ENCODE results near the gene GRB2.
A peak's percentile ranks its signal among the peaks of the same experiment; 100 is the strongest.
"Not testable (repeated sequence)": the region's sequence is repeated elsewhere in the genome, so short reads cannot be mapped to it uniquely, and the experiment has no call there.

GRB2 gene

DNA sequence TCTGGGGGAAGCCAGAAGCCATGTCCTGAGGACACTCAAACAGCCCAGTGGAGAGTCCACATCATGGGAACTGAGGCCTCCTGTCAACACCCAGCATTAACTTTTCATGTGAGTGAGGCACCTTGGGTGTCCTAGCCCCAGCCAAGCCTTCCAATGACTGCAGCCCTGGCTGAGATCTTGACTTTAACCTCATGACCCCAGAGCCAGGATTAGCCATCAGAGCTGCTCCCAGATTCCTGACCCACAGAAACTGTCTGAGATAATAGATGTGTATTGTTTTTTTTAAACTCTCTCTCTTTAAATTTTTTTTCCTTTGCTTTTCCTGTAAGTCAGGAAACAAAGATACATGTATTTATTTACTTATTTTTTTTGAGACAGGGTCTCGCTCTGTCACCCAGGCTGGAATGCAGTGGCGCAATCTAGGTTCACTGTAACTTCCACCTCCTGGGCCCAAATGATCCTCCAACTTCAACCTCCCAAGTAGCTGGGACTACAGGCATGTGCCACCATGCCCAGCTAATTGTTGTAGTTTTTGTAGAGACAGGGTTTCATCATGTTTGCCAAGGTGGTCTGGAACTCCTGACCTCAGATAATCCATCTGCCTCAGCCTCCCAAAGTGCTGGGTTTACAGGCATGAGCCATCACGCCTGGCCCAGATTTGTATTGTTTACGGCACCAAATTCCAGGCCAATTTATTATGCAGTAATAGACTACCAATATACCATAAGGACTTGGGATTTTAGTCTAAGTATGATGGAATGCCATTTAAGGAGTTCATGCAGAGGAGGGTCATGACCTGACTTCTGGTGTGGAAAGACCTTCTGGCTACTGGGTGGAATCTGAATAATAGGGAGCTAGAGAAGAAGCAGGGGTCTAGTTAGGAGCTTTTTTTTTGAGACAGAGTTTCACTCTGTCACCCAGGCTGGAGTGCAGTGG is 37.0 kb upstream of the GRB2 start:
- TF ChIP-seq, protein P1, sequence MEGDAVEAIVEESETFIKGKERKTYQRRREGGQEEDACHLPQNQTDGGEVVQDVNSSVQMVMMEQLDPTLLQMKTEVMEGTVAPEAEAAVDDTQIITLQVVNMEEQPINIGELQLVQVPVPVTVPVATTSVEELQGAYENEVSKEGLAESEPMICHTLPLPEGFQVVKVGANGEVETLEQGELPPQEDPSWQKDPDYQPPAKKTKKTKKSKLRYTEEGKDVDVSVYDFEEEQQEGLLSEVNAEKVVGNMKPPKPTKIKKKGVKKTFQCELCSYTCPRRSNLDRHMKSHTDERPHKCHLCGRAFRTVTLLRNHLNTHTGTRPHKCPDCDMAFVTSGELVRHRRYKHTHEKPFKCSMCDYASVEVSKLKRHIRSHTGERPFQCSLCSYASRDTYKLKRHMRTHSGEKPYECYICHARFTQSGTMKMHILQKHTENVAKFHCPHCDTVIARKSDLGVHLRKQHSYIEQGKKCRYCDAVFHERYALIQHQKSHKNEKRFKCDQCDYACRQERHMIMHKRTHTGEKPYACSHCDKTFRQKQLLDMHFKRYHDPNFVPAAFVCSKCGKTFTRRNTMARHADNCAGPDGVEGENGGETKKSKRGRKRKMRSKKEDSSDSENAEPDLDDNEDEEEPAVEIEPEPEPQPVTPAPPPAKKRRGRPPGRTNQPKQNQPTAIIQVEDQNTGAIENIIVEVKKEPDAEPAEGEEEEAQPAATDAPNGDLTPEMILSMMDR (IDR thresholded peaks at IDR 0.05; ENCODE audit: low read length, missing control alignments) = no peak
- H3K4me3 ChIP-seq (replicated peaks; ENCODE audit: low read depth, low read length) = no peak overlapping the region

GRCh38 chr17:75440738-75441448 is 35.4 kb upstream of the GRB2 start:
- DNase-seq (ENCODE audit: low read depth) = peak; percentile 76
- TF ChIP-seq, protein P1 (IDR thresholded peaks at IDR 0.05; ENCODE audit: low read length, missing control alignments) = no peak
- no peak overlapping the region for H3K4me3 ChIP-seq (replicated peaks; ENCODE audit: low read depth, low read length)

More for the DNA sequence above, 37.0 kb upstream of the GRB2 start:
- peak; percentile 28 for DNase-seq (ENCODE audit: low read depth)

- no peak for DNase-seq (ENCODE audit: low read depth)
- H3K4me3 ChIP-seq (replicated peaks; ENCODE audit: low read depth, low read length) = no peak overlapping the region
- TF ChIP-seq, protein P1 (IDR thresholded peaks at IDR 0.05; ENCODE audit: low read length, missing control alignments) = no peak
Measured at GRCh38 chr17:75439287-75439686, 33.8 kb upstream of the GRB2 start.

- not testable (repeated sequence) for DNase-seq (ENCODE audit: low read depth); H3K4me3 ChIP-seq (replicated peaks; ENCODE audit: low read depth, low read length)
Measured at GRCh38 chr17:75437404-75437803, 31.9 kb upstream of the GRB2 start.

DNA sequence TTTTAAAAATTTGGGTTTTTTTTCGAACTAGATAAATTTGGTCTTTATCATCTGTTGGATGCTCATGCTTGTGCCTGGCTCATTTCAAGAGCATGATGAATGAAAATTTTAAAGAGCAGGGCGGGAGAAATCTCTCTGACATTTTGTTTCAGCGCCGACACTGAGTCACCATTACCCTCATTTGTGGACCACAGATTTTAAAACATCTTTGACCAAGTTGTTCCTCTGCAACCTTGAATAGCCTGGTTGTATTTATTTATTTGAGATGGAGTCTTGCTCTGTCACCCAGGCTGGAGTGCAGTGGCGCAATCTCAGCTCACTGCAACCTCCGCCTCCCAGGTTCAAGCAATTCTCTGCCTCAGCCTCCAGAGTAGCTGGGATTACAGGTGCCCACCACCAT is 29.0 kb upstream of the GRB2 start:
- not testable (repeated sequence) for DNase-seq (ENCODE audit: low read depth)

GRCh38 chr17:75433218-75433783 is 27.8 kb upstream of the GRB2 start:
- no peak overlapping the region for H3K4me3 ChIP-seq (replicated peaks; ENCODE audit: low read depth, low read length)
- no peak for DNase-seq (ENCODE audit: low read depth)
- TF ChIP-seq, protein P1 (IDR thresholded peaks at IDR 0.05; ENCODE audit: low read length, missing control alignments) = no peak

More for the DNA sequence above, 29.0 kb upstream of the GRB2 start:
- H3K4me3 ChIP-seq (replicated peaks; ENCODE audit: low read depth, low read length) = not testable (repeated sequence)

GRCh38 chr17:75430159-75430974 is 24.9 kb upstream of the GRB2 start:
- TF ChIP-seq, protein P1 (IDR thresholded peaks at IDR 0.05; ENCODE audit: low read length, missing control alignments) = peak; percentile 1
- H3K4me3 ChIP-seq (replicated peaks; ENCODE audit: low read depth, low read length) = no peak overlapping the region
- DNase-seq (ENCODE audit: low read depth) = peak; percentile 47
